Glomerular visceral epithelial cell (primary cell): ENCODE results near the gene KCNH5.

Experiments used
- DNase-seq: peaks from one replicate; pipeline ENCODE4 v3.0.0-alpha.2; 2016; ENCODE audit errors: extremely low spot score

The KCNH5 gene

DNA sequence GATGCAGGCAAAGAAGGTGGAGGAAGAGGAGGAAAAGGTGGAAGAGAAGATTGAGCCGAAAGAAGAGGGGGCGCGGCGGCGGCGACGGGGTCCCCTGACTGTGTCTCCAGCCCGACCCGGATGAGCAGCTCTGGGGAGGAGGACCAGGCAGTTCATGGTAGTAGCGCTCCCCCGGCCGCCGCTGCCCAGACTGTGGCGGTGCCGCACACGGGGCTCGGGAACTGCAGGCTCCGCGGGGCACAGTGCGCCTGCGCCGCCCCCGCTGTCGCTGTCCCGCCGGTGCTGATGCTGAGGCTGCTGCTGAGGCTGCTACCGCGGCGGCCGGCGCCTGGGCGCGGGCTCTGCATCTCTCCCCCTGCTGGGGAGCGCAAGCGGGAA, at the start of gene KCNH5:
KCNH5 (minus strand) TSS at position 225 of the 378 bp plus-strand sequence. CDS start 272 bp downstream, outside the sequence.
- no peak for DNase-seq

DNA sequence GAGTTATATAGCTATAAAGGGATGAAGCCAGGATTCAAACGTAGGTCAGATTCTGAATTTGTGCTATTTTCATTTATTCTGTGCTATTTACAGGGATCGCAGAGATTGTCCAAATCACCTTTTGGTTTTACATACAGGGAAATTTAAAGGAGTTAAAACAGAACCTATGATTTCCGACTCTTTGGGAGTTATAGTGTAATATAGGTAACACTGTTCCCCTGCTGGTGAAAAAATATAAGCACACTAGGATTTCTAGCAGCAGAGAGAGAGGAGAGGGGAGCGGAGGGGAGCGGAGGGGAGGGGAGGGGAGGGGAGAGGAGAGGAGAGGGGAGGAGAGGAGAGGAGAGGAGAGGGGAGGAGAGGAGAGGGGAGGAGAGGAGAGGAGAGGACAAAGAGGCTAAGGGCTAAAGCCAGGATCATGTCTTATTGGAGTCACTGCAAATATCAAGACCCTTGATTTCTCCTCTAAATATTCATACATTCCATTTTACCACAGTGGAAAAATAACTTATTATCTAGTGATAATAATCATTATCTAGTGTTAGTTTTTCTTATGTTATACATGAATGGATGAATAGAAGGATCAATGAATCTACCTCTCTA, 46.2 kb upstream of the KCNH5 start:
- DNase-seq = no peak

DNA sequence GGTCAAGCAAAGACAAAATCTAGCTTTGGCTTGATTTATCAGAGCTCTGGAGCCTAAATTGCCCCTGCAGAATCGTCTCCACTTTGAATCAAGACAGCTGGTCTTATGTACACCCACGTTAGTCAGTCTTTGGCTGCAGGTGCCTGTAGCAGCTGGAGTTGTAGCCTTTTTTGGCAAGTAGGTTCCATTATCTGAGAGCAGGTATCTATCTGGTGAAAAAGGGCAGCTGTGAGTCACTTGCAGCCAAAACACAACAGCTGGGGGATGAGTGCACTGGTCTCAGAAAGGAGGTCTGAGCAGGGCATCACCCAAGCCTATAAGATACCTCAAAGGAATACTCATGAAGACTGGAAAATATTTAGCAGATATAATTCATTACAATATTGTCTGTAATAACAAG, 43.6 kb upstream of the KCNH5 start:
- no peak for DNase-seq

DNA sequence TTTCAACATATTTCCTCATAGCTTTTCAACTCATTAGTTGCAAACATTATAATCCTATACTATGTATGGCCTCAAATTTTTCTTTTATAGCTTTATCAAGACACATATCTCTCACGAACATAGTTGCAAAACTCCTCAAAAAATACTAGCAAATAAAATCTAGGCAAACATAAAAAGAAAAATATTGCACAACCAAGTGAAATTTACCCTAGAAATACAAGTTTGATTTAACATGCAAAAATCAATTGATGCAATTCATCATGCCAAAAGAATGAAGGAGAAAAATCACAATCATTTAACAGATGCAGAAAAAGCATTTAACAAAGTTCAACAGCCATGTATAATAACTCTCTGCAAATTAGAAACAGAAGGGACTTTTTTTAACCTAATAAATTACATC, 33.3 kb upstream of the KCNH5 start:
- DNase-seq = no peak

DNA sequence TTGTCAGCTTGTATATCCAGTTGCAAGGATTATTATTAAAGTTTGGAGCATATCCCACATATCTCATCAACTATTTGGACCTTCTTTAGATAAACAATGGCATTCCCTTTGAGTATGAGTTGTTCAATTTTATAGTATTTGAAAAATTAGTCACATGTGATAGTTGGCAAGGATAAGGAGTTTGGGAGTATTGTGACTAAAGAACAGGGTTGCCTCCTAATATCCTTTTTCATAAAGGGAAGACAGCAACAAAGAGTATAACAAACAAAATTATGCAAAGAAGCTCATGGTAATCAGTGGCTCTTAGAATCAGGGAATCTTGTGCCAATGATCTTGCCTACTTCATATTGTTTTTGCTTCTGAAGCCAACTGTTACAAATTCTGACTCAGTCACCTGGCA, 31.2 kb upstream of the KCNH5 start:
- DNase-seq = no peak

- DNase-seq = no peak
Measured at GRCh38 chr14:63055631-63056030, 10.4 kb upstream of the KCNH5 start.

- no peak for DNase-seq
Measured at GRCh38 chr14:63051992-63052391, 6.7 kb upstream of the KCNH5 start.

GRCh38 chr14:63051301-63051700, 6.0 kb upstream of the KCNH5 start:
- no peak for DNase-seq

DNA sequence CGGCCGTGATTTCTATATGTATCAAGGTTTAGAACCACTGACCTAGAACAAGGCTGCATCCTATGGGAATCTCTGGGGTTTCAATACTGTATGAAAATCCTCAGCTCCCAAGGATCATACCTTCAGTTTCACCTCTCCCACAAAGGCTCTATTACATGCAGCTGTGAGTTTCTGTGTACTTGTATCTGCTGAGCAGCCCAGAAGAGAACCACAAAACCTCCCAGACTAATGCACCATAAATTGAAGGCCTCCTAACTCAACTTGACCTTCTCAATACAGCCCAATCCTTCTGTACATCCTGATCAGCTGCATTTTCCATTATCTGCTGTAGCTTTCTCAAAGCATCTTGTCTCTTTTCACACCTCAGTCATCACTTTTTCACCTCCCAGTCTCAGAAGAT, 5.4 kb upstream of the KCNH5 start:
- DNase-seq = no peak

DNA sequence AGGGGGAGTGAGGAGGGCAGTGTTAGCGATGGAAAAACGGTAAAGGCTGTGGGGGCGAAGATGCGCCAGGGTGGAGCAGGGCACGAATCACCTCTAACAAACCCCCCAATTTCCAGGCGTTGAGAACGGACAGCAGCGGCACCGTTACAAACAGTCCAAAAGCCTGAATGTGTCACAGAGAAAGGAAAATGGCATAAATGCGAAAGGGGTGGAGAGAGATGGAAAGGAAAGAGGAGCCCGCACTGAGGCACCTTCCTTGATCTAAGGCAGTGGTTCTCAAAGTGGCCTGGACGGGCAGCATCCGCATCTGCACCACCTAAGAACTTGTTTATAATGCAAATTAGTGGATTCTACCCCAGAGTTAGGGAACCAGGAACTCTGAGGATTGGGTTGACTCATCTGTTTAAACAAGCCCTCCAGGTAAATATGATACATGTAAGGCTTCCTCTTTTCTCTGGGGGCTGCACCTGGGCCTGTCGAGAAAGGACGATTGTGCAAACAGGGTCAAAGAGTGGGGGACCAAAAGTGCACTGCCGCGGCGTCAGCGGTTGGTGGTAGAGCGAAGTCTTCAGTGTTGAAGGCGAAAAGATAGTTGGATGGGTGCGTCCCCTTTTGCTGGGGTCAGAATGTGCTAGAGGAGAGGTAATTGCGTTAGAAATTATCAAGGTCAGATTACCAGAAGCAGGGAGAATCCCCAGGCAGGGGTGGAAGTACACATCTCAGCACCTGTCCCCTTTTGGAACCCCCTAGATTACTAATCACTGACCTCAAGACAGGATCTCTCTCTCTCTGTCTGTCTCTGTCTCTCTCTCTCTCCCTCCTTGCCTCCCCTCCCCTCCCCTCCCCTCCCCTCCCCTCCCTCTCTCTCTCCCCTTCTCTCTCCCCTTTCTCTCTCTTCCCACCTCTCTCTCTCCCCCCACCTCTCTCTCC, 1.3 kb upstream of the KCNH5 start:
- DNase-seq = no peak

DNA sequence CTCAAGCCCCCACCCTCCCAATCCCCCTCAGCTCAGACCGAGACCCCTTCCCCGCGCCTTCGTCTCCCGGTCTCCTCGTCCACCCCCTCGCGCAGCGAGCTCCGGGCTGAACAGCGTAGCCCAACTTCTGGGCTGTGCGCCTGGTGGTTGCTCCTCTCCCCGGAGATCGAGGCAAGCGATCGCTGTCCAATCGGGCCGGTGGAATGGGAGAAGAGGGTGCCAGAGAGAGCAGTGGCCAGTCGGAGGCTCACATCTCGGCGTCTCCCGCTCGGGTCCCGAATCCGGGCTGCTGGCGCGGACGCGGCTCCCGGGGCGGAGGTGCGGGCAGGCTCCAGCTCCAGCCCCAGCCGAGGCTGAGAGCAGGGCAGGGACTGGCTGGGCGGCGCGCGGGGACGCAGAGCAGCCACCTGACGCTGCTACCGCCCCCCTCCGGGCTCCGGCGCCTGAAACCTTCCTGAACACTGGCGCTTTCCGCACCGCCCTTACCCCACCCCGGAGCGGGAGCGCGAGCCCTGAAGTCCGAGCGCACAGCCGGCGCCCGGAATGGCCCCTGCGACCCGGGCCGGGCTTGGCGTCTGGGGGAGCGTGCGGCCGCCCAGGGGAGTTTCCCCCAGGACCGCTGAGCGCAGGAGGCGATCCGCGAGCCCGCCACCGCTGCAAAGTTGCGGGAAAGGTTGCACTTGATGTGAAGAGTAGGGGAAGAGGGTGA, 508 bp upstream of the KCNH5 start:
- no peak for DNase-seq

DNA sequence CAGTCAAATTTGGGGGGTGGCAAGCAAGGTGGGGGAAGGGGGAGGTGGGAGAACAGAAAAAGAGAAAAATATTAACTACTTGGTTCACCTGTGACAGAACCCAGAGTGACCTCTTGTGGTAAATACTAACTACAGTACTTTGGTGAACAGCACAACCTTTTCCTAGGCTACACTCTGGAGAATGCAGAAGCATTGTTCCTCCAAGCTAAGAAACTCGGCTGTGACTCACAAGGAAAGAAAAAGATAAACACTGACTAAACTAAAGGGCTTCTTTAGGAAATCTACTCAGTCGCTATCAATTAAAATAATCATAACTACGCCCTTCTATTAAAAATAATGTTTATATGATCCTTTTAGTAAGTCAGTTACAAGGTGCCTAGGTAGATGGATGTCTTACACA, 5.4 kb downstream of the KCNH5 start:
- no peak for DNase-seq

GRCh38 chr14:63032641-63033040, 12.6 kb downstream of the KCNH5 start:
- DNase-seq = no peak

- DNase-seq = no peak
Measured at GRCh38 chr14:63032076-63032475, 13.2 kb downstream of the KCNH5 start.

DNA sequence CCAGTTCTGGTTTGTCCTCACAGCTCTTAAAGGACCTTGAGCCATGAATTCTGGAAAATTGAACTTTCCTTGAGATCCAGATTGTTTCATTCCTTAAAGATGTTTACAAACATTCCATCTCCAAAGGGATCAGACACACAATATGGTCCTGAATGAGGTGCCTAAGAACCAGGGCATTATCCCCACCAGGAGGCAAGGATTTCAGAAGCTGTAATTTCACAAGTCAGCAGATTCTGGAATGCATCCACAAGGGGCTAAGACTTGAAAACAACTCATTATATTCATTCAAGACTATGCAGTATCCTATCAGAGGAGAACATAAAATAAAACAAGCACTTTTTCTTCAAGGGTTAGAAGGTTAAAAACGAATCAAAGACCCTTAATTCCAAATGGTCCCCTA, 15.1 kb downstream of the KCNH5 start:
- DNase-seq = no peak

- no peak for DNase-seq
Measured at GRCh38 chr14:63027719-63028118, 17.5 kb downstream of the KCNH5 start.

GRCh38 chr14:63026491-63026890, 18.8 kb downstream of the KCNH5 start:
- no peak for DNase-seq

DNA sequence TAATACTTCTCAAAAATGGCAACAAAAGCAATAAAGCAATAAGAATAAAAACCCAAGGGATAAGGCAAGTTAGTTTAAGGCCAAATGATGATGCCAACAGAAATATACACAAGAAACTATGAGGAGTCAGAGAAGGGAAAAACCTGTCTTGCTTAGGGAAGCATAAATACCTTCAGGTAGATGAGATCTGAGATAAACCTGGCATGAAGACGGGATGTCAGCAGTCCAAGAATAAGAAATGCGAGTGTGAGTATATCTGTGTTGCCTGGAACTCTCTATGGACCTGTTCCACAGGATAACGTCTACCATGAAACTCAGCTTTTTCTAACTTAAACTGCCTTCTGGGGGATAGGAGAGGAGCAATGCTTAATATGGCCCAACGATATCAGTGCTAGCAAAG, 30.6 kb downstream of the KCNH5 start:
- DNase-seq = no peak

DNA sequence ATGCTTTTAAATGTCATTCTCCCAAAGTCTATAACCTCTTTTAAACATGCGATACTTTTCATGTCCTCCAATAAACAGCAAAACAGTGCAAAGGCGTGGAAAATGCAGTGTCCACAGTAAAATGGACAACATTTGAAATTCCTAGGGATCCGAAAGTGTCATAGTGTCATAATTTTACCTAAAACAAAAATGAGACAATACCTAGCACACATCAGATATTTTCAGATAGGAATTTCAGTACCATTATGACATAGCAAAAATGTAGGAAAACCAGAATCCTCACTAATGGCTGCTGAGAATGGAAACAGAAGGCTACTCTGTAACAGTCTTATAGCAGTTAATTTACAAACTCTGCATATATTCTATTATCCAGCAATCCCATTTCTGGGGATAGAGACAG, 33.1 kb downstream of the KCNH5 start:
- DNase-seq = no peak

- no peak for DNase-seq
Measured at GRCh38 chr14:63011623-63012022, 33.6 kb downstream of the KCNH5 start.

DNA sequence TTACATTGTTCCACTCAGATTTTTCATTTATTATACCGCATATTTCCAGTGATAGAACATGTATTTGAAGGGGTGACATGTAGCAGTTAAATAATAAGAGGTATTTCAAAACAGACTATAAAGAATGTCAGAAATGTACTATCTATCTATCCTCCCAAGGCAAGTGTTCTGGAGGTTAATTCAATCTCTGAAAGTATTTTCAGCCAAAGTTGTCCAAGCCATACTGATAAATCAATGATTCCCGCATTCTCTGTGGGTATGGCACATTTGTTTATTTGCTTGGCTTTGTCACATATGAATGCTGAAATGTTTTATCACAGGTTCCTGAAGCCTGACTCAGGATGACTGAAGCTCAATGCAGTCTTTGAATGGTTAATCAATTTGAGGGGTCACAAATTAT, 35.8 kb downstream of the KCNH5 start:
- no peak for DNase-seq

DNA sequence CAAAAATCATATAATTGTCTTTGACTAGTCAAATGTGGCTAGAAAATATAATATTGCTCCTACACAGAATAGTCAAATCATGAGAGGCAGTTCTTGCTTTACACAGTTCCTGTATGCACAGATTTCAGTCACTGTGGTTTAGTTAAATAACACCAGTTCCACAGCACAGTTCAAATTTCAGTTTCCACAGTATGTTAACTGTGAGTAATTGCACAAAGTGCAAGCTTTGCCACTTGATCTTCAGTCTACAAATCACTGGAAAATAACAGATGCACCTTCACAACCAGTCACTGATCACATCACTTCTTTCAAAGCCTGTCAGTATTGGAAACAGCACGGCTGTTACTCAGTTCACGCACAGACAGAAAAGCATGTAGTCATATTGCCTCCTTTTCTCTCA, 38.7 kb downstream of the KCNH5 start:
- no peak for DNase-seq

DNA sequence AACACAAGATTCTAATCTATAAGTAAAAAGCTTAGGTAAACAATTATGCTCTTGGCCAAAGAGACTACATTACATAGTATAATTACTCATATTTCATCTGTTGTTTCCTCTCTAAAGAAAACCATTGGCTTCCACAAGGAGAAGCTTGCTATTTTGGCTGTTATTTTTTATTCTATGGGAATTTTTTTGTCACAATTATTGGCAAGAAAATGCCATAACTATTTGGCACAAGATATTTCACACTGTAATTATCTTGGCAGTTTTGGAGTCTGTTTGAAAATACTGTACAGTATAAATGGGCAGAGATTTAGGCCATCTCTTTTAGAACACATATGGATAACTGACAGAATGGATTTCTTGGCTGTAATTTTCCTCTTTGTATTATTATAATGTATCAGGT, 51.2 kb downstream of the KCNH5 start:
- no peak for DNase-seq
